GM12874 (cell line): ENCODE measurements around the gene CYP3A7.

Experiments used
- TF ChIP-seq, protein P1 (sequence below): IDR thresholded peaks from 2 replicates; pipeline ENCODE4 v1.5.1; 2011; ENCODE audit warnings: low read depth, mild to moderate bottlenecking, control low read depth, low read length, moderate library complexity; ENCODE audit not compliant: insufficient read depth

Gene CYP3A7

DNA sequence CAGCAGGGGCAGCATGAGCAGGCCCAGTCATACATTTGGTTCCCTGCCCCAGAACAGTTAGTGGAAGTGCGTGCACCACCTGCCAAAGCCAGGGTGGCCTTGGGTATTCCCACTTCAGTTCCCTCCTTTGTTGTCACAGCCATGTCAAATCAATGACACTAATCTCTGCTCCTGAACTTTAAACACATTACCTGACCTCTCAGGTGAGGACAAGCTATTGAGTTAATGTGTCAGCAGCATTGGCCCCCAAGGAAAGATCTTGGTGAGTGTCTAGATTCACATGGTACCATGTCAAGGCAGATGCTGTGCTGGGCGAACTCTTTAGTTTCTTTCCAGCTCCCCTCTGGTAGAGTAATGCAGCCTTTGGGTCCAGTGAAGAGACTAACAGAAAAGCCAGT, 57.3 kb downstream of the CYP3A7 start:
- TF ChIP-seq, protein P1, sequence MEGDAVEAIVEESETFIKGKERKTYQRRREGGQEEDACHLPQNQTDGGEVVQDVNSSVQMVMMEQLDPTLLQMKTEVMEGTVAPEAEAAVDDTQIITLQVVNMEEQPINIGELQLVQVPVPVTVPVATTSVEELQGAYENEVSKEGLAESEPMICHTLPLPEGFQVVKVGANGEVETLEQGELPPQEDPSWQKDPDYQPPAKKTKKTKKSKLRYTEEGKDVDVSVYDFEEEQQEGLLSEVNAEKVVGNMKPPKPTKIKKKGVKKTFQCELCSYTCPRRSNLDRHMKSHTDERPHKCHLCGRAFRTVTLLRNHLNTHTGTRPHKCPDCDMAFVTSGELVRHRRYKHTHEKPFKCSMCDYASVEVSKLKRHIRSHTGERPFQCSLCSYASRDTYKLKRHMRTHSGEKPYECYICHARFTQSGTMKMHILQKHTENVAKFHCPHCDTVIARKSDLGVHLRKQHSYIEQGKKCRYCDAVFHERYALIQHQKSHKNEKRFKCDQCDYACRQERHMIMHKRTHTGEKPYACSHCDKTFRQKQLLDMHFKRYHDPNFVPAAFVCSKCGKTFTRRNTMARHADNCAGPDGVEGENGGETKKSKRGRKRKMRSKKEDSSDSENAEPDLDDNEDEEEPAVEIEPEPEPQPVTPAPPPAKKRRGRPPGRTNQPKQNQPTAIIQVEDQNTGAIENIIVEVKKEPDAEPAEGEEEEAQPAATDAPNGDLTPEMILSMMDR, result no peak

DNA sequence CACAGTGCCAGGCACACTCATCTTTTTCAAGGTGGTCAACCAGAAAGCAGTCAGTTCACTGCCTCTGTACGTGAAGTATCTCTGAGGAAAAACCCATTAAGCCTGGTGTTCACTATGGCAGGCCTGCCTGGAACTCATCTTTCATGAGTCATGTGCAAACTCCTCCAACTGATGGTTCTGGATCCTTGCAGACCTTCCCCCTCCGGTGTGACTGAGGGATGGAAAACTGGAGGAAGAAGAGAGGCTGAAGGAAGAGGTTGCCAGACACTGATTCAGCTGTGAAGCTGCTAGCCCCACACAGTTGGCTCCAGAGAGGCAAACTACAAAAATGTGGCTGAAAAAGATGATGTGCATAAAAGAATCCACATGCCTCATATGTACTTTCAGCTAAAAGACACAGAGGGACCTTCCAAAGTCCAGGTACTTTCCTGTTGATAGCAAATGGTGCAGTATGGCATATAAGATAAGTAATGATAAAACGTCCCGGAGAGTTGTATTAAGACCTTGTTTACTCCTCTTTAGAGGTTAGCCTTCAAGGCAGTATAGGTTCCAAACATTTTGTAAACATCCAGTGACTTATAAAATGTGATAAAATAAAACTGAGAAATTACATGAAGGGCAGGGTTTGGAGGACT, 57.9 kb downstream of the CYP3A7 start:
- TF ChIP-seq, protein P1, result no peak

DNA sequence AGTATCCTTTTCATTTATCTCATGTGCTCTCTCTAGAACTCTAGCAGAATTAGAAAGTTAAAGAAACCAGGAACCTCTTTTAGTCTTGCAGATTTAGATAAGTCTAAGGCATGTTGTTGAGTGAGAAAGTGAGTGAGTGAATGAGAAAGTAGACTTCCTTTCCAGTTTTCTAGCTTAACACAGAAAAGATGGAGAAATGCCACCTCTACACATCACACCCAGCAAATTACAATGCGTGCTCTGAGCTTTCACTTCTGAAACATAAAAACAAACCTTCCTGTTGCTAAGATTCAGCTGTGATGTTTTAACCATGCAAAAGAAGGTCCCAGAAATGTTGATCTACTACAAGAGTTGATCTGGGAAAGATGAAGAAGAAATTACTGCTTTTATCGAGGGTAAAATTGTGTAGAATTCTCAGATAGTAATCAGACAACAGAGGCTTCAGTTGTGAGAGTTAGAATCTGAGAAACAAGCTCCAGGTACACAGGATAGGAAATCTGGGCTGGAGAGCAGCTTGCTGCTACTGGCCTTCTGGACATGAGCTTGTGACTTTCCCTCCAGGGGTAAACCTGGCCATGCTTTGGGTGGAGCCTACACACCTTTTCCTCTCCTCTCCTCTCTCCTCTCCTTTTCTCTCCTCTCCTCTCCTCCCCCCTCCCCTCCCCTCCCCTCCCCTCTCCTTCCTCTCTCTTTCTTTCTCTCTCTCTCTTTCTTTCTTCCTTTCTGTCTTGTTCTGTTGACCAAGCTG, 59.8 kb downstream of the CYP3A7 start:
- TF ChIP-seq, protein P1, result no peak

DNA sequence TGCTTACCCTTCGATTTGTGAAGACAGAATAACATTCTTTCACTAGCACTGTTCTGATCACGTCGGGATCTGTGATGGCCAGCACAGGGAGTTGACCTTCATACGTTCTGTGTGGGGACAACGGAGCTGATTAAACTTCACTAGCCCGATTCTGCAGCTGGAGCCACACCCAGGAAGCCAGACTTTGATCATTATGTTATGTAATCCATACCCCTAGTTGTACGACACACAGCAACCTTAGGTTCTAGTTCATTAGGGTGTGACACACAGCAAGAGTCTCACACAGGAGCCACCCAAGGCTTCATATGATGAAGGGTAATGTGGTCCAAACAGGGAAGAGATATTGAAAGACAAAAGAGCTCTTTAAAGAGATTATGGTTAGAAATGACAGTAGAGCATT, 62.4 kb downstream of the CYP3A7 start:
- TF ChIP-seq, protein P1, result no peak

DNA sequence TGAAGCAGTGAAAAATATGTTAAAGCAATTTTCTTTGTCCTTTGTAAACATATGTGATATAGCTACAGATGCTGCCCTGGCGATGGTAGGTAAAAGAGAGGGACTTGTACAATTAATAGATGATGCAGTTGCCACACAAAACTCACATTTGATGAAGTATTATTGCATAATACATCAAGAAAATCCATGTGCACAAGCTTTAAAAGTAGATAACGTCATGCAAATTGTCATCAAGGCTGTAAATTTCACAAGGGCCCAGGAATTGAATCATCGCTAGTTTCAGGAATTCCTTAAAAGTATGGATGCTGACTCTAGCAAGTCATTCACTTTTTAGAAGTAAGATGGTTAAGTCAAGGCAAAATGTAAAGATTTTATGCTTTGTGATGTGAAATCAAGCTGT, 65.2 kb downstream of the CYP3A7 start:
- TF ChIP-seq, protein P1, result no peak

DNA sequence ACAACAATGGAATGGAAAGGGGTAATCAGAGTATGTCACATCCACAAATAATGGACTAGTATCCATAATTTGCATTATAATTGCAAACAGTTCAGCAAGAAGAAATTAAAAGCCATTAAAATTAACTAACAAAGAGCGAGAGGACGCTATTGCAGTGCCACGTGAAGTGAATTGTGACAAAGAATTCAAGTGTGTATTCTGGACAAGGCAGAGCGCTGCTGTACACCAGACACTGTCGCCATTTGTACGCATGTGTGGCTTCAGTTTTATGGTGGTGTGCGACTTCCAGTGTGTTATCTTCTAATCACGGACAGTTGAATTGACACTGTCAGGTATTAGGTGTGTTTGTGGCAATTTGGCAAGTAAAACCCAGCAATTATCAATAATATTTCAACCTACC, 66.5 kb downstream of the CYP3A7 start:
- TF ChIP-seq, protein P1, result no peak

DNA sequence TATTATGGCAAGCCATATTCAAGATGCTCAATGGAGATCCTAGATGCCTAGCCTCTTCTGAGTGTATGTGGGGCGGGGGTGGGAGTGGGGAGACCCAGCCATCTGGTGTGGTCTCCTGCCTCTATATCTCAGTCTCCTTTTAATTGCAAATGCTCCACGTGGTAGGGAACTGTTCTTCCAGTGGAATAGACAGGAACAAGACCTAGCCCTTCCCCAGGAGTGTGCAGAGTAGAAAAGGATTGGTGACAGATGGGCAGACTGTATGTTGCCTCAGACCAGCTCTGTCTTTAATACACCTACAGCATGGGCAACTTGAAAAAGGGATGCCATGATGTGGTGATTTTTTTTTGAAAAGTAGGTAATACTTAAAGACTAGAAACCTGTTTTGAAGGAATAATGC, 67.8 kb downstream of the CYP3A7 start:
- TF ChIP-seq, protein P1, result no peak
